ENCODE measurements around the gene RPS4Y1. TPM values are rescaled to one million over a fixed set of nuclear protein-coding genes. Genes with fewer than 3 reads are reported as not detected.
"Not testable (repeated sequence)": the region's sequence is repeated elsewhere in the genome, so short reads cannot be mapped to it uniquely, and the experiment has no call there.

RPS4Y1 gene
- total RNA-seq, 6 experiments from 2014 or later = 88.1 TPM; not detected in 5

DNA sequence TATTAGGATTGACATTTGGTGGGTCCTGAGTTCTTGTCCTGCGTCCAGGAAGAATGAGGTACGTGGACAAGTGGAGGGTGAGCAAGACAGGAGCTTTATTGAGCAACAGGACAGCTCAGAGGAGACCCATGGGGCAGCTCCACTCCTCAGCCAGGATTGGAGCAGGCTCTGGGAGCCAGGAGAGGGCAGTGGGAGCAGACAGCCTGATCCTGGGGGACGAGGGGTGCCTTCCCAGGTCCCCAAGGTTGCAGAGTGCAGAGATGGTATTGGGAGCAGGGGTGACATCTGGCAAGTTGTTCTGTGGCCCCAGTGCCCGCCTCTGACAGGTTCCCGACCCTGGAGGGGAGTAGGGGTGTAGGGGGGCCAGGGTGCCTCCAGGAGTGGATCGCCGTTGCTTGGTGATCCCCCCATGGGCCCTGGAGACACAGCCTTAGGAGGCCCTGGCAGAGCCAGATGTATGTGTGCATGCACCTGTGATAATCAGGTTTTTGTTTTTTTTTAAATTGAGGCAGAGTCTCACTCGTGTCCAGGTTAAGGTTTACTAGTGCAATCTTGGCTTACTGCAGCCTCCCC, 26.7 kb downstream of the RPS4Y1 start:
- Histone ChIP-seq H3K27ac (no peak overlapping the region), H3K36me3 (no peaks in the 10 kb centered on the region), H3K4me1 (no peaks in the 10 kb centered on the region), H3K4me3 (no peak overlapping the region), H3K27me3 (no peaks in the 10 kb centered on the region), H3K9me3 (no peaks in the 10 kb centered on the region)
- WGBS (ENCODE audit: insufficient coverage, low coverage, low lambda C conversion rate, missing lambda C conversion rate) = no CpG with 5 or more reads among the region's 8 CpGs
- no peak for ATAC-seq
- intact Hi-C loops (cut with DNase I) = no loop called here
- DNase-seq = no peak
- no peak for TF ChIP-seq POLR2A (IDR thresholded peaks at IDR 0.05)
- TF ChIP-seq, protein P1, sequence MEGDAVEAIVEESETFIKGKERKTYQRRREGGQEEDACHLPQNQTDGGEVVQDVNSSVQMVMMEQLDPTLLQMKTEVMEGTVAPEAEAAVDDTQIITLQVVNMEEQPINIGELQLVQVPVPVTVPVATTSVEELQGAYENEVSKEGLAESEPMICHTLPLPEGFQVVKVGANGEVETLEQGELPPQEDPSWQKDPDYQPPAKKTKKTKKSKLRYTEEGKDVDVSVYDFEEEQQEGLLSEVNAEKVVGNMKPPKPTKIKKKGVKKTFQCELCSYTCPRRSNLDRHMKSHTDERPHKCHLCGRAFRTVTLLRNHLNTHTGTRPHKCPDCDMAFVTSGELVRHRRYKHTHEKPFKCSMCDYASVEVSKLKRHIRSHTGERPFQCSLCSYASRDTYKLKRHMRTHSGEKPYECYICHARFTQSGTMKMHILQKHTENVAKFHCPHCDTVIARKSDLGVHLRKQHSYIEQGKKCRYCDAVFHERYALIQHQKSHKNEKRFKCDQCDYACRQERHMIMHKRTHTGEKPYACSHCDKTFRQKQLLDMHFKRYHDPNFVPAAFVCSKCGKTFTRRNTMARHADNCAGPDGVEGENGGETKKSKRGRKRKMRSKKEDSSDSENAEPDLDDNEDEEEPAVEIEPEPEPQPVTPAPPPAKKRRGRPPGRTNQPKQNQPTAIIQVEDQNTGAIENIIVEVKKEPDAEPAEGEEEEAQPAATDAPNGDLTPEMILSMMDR (IDR thresholded peaks at IDR 0.05) = no peak

DNA sequence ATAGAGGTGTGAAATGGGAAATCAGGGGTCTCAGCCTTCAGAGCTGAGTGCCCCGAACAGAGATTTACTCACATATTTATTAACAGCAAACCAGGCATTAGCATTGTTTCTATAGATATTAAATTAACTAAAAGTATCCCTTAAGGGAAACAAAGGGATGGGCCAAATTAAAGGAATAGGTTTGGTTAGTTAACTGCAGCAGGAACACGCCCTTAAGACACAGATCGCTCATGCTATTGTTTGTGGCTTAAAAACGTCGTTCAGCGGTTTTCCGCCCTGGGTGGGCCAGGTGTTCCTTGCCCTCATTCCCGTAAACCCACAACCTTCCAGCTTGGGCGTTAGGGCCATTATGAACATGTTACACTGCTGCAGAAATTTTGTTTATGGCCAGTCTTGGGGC, 30.8 kb downstream of the RPS4Y1 start:
- H3K27ac ChIP-seq; DNase-seq; H3K4me3 ChIP-seq; H3K9me3 ChIP-seq; ATAC-seq; intact Hi-C loops (cut with DNase I); H3K36me3 ChIP-seq; H3K4me1 ChIP-seq; H3K27me3 ChIP-seq: not testable (repeated sequence)
- no CpG with 5 or more reads among the region's 9 CpGs for WGBS (ENCODE audit: insufficient coverage, low coverage, low lambda C conversion rate, missing lambda C conversion rate)

DNA sequence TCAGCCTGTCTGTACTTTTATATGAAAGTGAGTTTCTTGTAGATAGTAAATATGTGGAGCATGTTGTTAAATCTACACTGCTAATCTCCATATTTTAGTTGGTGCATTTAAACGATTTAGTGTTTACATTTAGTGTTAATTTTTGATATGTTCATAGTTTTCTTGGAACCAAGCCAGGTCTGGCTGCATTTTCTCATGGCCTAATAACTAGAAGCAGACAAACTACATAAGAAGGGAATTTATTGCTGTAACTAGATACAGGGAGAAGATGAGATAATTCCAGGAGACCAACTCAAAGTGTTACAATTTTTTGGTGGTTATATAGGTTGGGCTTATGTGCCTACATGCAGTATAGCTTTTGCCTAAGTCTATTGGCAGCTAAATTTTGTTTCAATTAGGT, 32.8 kb downstream of the RPS4Y1 start:
- DNase-seq (no peak), ATAC-seq (no peak)
- Histone ChIP-seq H3K9me3 (no peaks in the 10 kb centered on the region), H3K27ac (no peak overlapping the region), H3K4me1 (no peaks in the 10 kb centered on the region), H3K36me3 (no peaks in the 10 kb centered on the region), H3K4me3 (no peak overlapping the region), H3K27me3 (no peaks in the 10 kb centered on the region)
- no peak for TF ChIP-seq POLR2A (IDR thresholded peaks at IDR 0.05)
- TF ChIP-seq, protein P1 (IDR thresholded peaks at IDR 0.05) = no peak
- intact Hi-C loops (cut with DNase I) = no loop called here
- WGBS (ENCODE audit: insufficient coverage, low coverage, low lambda C conversion rate, missing lambda C conversion rate) = no CpG with 5 or more reads among the region's 1 CpG

DNA sequence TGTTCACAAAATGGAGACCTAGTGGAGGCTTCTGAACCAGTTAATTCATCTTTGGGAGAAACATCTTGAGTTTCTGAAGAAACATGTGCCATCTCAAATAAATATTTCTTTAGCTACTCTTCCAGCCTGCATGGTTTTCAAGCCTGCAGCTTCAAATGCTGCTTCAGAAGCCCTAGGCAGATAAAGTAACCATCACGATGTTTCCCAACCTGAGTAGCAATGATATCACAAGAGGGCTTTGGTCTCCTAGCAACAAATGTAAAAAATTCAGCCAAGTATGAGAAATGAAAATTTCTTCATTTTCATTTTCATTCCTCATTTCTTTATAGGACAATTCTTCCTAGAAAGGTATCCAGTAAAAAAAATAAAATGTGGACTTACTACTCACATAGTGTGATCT, 42.2 kb downstream of the RPS4Y1 start:
- Histone ChIP-seq H3K9me3 (no peaks in the 10 kb centered on the region), H3K4me3 (no peak overlapping the region), H3K27ac (no peak overlapping the region), H3K4me1 (no peaks in the 10 kb centered on the region), H3K36me3 (no peaks in the 10 kb centered on the region), H3K27me3 (no peaks in the 10 kb centered on the region)
- TF ChIP-seq, protein P1 (IDR thresholded peaks at IDR 0.05) = no peak
- no peak for TF ChIP-seq POLR2A (IDR thresholded peaks at IDR 0.05)
- DNase-seq (no peak), ATAC-seq (no peak)
- intact Hi-C loops (cut with DNase I) = no loop called here
- WGBS (ENCODE audit: insufficient coverage, low coverage, low lambda C conversion rate, missing lambda C conversion rate) = no CpG with 5 or more reads among the region's 1 CpG

DNA sequence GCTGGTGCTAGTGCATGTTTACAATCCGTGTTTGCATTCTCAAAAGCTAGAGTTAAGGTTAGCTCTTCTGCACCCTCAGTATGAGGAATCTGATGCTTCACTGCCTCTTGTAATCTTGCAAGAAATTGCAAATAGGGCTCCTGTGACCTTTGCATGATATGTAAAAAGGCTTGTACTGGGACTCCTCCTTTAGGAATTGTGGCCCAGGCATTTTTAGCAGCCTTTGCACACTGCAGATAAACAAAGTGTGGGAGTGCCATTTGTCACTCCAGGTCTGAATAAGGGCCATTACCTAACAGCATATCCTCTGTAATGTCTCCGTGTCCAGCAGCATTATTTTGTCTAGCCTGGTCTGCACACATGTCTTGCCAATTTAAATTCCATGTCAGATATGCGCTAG, 44.5 kb downstream of the RPS4Y1 start:
- TF ChIP-seq, protein P1 (IDR thresholded peaks at IDR 0.05) = no peak
- DNase-seq (no peak), ATAC-seq (no peak)
- no peak overlapping the region for H3K27ac ChIP-seq
- no peaks in the 10 kb centered on the region for H3K4me1 ChIP-seq
- intact Hi-C loops (cut with DNase I) = no loop called here
- H3K4me3 ChIP-seq = no peak overlapping the region
- no peaks in the 10 kb centered on the region for H3K27me3 ChIP-seq
- H3K36me3 ChIP-seq = no peaks in the 10 kb centered on the region
- no CpG with 5 or more reads among the region's 3 CpGs for WGBS (ENCODE audit: insufficient coverage, low coverage, low lambda C conversion rate, missing lambda C conversion rate)
- no peaks in the 10 kb centered on the region for H3K9me3 ChIP-seq
